Umbilical cord (tissue), 2 donors: Measurements from ENCODE around the gene SURF6. TPM values are rescaled to one million over a fixed set of nuclear protein-coding genes. Genes with fewer than 3 reads are reported as not detected.
"Not testable (repeated sequence)": the region's sequence is repeated elsewhere in the genome, so short reads cannot be mapped to it uniquely, and the experiment has no call there.

Source experiments
- DNase-seq: peaks from one replicate; pipeline ENCODE4 v3.0.0-alpha.2; 2015; ENCODE audit warnings: low spot score
- total RNA-seq: library from RNA; depleted of rRNA; stranded (reverse); fragments of >200 nt; gene quantifications from one replicate; pipeline ENCODE4 v1.2.3, GENCODE V29; 2014; ENCODE audit warnings: low replicate concordance; ENCODE audit not compliant: insufficient read depth

SURF6 gene
- 4.8 TPM for total RNA-seq

- DNase-seq = peak; percentile 92
These were observed at the start of gene SURF6 for GRCh38 chr9:133335924-133336811. Gene SURF6, minus strand, starts transcription at chr9:133336188. Its CDS starts 56 bp downstream, at chr9:133336132.

GRCh38 chr9:133385452-133385851, 49.5 kb upstream of the SURF6 start:
- DNase-seq = no peak

GRCh38 chr9:133384736-133385321, 48.8 kb upstream of the SURF6 start:
- no peak for DNase-seq

GRCh38 chr9:133383438-133383837, 47.5 kb upstream of the SURF6 start:
- DNase-seq = no peak

- no peak for DNase-seq
These were observed 46.6 kb upstream of the SURF6 start for GRCh38 chr9:133382507-133383141.

- DNase-seq = no peak
These were observed 44.7 kb upstream of the SURF6 start for GRCh38 chr9:133380734-133381133.

GRCh38 chr9:133379153-133380086, 43.4 kb upstream of the SURF6 start:
- DNase-seq = no peak

GRCh38 chr9:133378408-133378962, 42.5 kb upstream of the SURF6 start:
- no peak for DNase-seq

GRCh38 chr9:133377721-133378216, 41.8 kb upstream of the SURF6 start:
- DNase-seq = no peak

GRCh38 chr9:133377280-133377679, 41.3 kb upstream of the SURF6 start:
- not testable (repeated sequence) for DNase-seq

- DNase-seq = peak; percentile 98
These were observed 40.0 kb upstream of the SURF6 start, which contains the start of the genes STKLD1 and SURF4 for GRCh38 chr9:133375724-133376654. Gene STKLD1, plus strand, starts transcription at chr9:133376366. Its CDS starts 108 bp downstream, at chr9:133376474. Gene SURF4, minus strand, starts transcription at chr9:133376060. Its CDS starts 91 bp downstream, at chr9:133375969.

GRCh38 chr9:133375116-133375723, 39.2 kb upstream of the SURF6 start:
- peak; percentile 52 for DNase-seq

- DNase-seq = no peak
These were observed 38.7 kb upstream of the SURF6 start for GRCh38 chr9:133374612-133375115.

GRCh38 chr9:133372144-133372543, 36.2 kb upstream of the SURF6 start:
- no peak for DNase-seq

- DNase-seq = no peak
These were observed 35.3 kb upstream of the SURF6 start for GRCh38 chr9:133371261-133371711.

- no peak for DNase-seq
These were observed 34.7 kb upstream of the SURF6 start for GRCh38 chr9:133370685-133371084.

- no peak for DNase-seq
These were observed 33.9 kb upstream of the SURF6 start for GRCh38 chr9:133369933-133370332.

- no peak for DNase-seq
These were observed 33.4 kb upstream of the SURF6 start for GRCh38 chr9:133369422-133369821.
